Progenitor cell of endocrine pancreas (in vitro differentiated cells): ENCODE results near the gene CA7. TPM values are rescaled to one million over a fixed set of nuclear protein-coding genes. Genes with fewer than 3 reads are reported as not detected.

ENCODE experiments used
- DNase-seq: peaks from one replicate; pipeline ENCODE4 v3.0.0; 2021; ENCODE audit warnings: low spot score; ENCODE audit not compliant: unreplicated experiment
- H3K27ac Mint-ChIP-seq: 2 replicates; pipeline ENCODE4 v1.8.0; 2021; ENCODE audit warnings: mild to moderate bottlenecking, moderate library complexity, mixed read lengths
- H3K27me3 Mint-ChIP-seq: 2 replicates; pipeline ENCODE4 v1.8.0; 2021; ENCODE audit warnings: mixed read lengths
- H3K36me3 Mint-ChIP-seq: 2 replicates; pipeline ENCODE4 v1.8.0; 2022; ENCODE audit warnings: mixed read lengths; ENCODE audit not compliant: insufficient read depth
- H3K4me1 Mint-ChIP-seq: 2 replicates; pipeline ENCODE4 v1.8.0; 2021; ENCODE audit warnings: low read depth, mixed read lengths
- H3K4me3 Mint-ChIP-seq: 2 replicates; pipeline ENCODE4 v1.8.0; 2021; ENCODE audit warnings: low read depth, mild to moderate bottlenecking, moderate library complexity, mixed read lengths
- H3K9me3 Mint-ChIP-seq: 2 replicates; pipeline ENCODE4 v1.8.0; 2021; ENCODE audit warnings: low read depth, mixed read lengths
- CTCF ChIP-seq: fragments of 200-600 bp; sonication (generic); IDR thresholded peaks from one replicate; pipeline ENCODE4 v1.5.0; 2021; ENCODE audit warnings: antibody characterized with exemption, mild to moderate bottlenecking; ENCODE audit not compliant: unreplicated experiment
- total RNA-seq: library from RNA; stranded (reverse); gene quantifications from 2 replicates; pipeline ENCODE4 v1.2.1, GENCODE V29; 2021

Gene CA7
- total RNA-seq, 1 donor from 2014 or later = not detected

- Mint-ChIP-seq H3K27me3 (peaks cover 25% of the 10 kb centered on the region), H3K36me3 (no peaks in the 10 kb centered on the region), H3K4me3 (peak overlapping the region; percentile 64), H3K9me3 (no peaks in the 10 kb centered on the region), H3K27ac (peak overlapping the region; percentile 53), H3K4me1 (peaks cover 2% of the 10 kb centered on the region)
- peak; percentile 99 for TF ChIP-seq CTCF
- DNase-seq = peak; percentile 83
Observed at GRCh38 chr16:66872943-66873684, 28.9 kb downstream of the CA7 start.

DNA sequence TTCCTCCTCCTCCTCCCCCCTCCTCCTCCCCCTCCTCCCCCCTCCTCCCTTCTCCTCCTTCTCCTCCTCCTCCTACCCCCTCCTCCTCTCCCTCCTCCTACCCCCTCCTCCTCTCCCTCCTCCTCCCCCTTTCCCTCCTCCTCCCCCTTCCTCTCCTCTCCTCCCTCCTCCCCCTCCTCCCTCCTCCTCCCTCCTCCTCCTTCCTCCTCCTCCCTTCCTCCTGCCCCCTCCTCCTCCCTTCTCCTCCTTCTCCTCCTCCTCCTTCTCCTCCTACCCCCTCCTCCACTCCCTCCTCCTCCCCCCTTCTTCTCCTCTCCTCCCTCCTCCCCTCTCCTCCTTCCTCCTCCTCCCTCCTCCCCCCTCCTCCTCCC is 29.5 kb downstream of the CA7 start:
- no peak overlapping the region for H3K4me3 Mint-ChIP-seq
- no peaks in the 10 kb centered on the region for H3K36me3 Mint-ChIP-seq
- no peaks in the 10 kb centered on the region for H3K9me3 Mint-ChIP-seq
- peaks cover 2% of the 10 kb centered on the region for H3K4me1 Mint-ChIP-seq
- no peak for TF ChIP-seq CTCF
- no peak overlapping the region for H3K27ac Mint-ChIP-seq
- DNase-seq = no peak
- H3K27me3 Mint-ChIP-seq = peaks cover 29% of the 10 kb centered on the region

GRCh38 chr16:66874079-66874775 is 30.0 kb downstream of the CA7 start:
- Mint-ChIP-seq H3K27ac (peak overlapping the region; percentile 41), H3K4me1 (peaks cover 2% of the 10 kb centered on the region), H3K9me3 (no peaks in the 10 kb centered on the region), H3K27me3 (peaks cover 29% of the 10 kb centered on the region), H3K4me3 (no peak overlapping the region), H3K36me3 (no peaks in the 10 kb centered on the region)
- no peak for TF ChIP-seq CTCF
- no peak for DNase-seq

DNA sequence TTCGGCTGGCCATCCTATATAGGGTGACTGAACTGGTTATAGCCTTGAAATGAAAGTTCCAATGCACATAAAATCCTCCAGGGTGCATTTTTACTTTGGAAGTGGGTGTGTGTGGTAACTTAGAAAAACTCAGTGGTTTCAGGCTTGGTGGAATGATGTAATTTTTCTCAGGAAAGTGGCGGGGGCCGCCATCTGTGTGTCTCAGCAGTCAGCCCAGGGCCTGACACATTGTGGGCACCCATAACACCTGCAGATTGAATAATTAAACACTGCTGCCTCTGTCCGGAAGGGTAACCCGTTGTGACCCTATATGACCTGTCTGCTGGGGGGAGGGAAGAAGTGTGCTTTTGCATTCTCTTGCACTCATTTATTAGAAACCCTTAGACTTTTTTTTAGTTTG is 33.9 kb downstream of the CA7 start:
- H3K27ac Mint-ChIP-seq = no peak overlapping the region
- no peak overlapping the region for H3K4me3 Mint-ChIP-seq
- DNase-seq = no peak
- no peak for TF ChIP-seq CTCF
- H3K9me3 Mint-ChIP-seq = no peaks in the 10 kb centered on the region
- H3K4me1 Mint-ChIP-seq = peaks cover 6% of the 10 kb centered on the region
- H3K36me3 Mint-ChIP-seq = no peaks in the 10 kb centered on the region
- peaks cover 20% of the 10 kb centered on the region for H3K27me3 Mint-ChIP-seq

DNA sequence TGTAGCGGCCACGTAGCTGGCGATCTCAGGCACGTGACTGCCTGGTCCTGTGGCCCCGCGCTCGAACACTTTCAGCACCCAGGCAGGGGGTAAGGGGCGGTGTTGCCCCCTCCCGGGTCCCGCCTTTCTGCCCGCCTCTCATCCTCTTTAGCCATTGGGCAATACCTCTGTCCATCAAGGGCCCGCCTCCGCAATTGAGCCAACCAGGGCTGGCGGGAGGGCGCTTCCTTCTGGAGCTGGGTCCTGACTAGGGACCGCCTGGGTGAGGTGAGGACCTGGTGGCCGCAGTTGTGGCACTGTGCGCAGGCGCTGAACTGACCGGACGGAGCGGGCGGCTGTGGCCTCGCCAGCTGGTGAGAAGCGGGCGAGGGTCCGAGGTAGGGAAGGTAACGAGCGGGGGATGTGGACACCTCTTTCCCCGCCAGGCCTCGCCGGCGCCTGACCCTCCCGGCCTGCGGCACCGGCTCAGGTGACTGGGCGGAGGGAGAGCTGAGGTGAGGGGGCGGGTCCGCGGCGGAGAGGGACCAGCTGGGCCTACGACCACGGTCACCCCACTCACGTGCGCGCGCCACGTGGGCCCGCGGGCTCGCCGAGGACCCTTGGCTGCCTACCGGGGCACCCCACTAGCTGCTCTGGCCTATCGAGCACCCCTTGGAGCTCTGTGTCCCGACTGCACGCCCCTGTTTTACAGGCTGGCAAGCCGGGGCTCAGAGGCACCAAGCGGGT is 36.2 kb downstream of the CA7 start, which contains the start of gene PDP2:
Gene PDP2, plus strand, starts transcription at position 228 of the 726 bp plus-strand sequence. CDS start 3,770 bp downstream, outside the sequence.
- peaks cover 4% of the 10 kb centered on the region for H3K36me3 Mint-ChIP-seq
- no peak for TF ChIP-seq CTCF
- peak; percentile 94 for DNase-seq
- peak within 1 kb of the TSS; percentile 89 for H3K4me3 Mint-ChIP-seq
- peaks cover 6% of the 10 kb centered on the region for H3K4me1 Mint-ChIP-seq
- peaks cover 15% of the 10 kb centered on the region for H3K27me3 Mint-ChIP-seq
- peak within 1 kb of the TSS; percentile 96 for H3K27ac Mint-ChIP-seq
- no peaks in the 10 kb centered on the region for H3K9me3 Mint-ChIP-seq
